HCT116 (cell line): ENCODE data around the gene CAPRIN1. TPM values are rescaled to one million over a fixed set of nuclear protein-coding genes. Genes with fewer than 3 reads are reported as not detected.

Experiments
- ATAC-seq: fragments of 200-7000 bp; cut with Tn5 transposase; 2 replicates; pipeline ENCODE4 v1.9.1; 2020; ENCODE audit warnings: mild to moderate bottlenecking, moderate library complexity
- BruUV-seq: library from RNA; stranded (reverse); fragments of 400-500 nt; replicated peaks from 2 replicates; lab custom pipeline; 2021; lab: Mats Ljungman, UMichigan
- CTCF ChIA-PET: fragments of 300-600 bp; sonication (Branson Sonifier 250); formaldehyde crosslinking; loops from one replicate; lab custom pipeline; 2021; ENCODE audit warnings: antibody characterized with exemption; lab: Charles Lee
- POLR2A ChIA-PET: fragments of 300-600, 350-600 bp; sonication (Branson Sonifier 250); formaldehyde crosslinking; loops from one replicate; lab custom pipeline; 2021; ENCODE audit warnings: antibody characterized with exemption; lab: Charles Lee
- RAD21 ChIA-PET, 2 experiments: fragments of 300-600 bp; sonication (Branson Sonifier 250); formaldehyde crosslinking; loops; one replicate each; lab custom pipeline; 2023; ENCODE audit warnings: low total read pairs in 2 of 2; ENCODE audit not compliant: uncharacterized antibody in 2 of 2, unreplicated experiment in 2 of 2, low non-redundant PET in 1 of 2; lab: Charles Lee
- DNase-seq: peaks from one replicate; pipeline ENCODE4 v3.0.0-alpha.2; 2010; ENCODE audit warnings: low read depth, low spot score
- H2AFZ ChIP-seq: fragments of 200-600 bp; shearing (Covaris generic), sonication (generic); 2 replicates; pipeline ENCODE4 v1.6.1; 2017; ENCODE audit warnings: low read depth, mixed run types, mixed read lengths, antibody characterized with exemption, low read length; ENCODE audit not compliant: poor library complexity, severe bottlenecking
- H3K27ac ChIP-seq: 2 replicates; pipeline ENCODE4 v1.5.1; 2012; ENCODE audit warnings: low read depth, low read length
- H3K27me3 ChIP-seq: fragments of 200-600 bp; sonication (generic); 2 replicates; pipeline ENCODE4 v1.6.1; 2016; ENCODE audit warnings: mixed run types, low read length, mixed read lengths; ENCODE audit not compliant: insufficient read depth
- H3K36me3 ChIP-seq, 2 experiments: fragments of 200-500 bp in 1 of 2; fragments of 200-600 bp in 1 of 2; sonication (Bioruptor generic) in 1 of 2; sonication (generic) in 1 of 2; 2 replicates each; pipeline versions ENCODE4 v1.5.1 to v1.6.1; 2014 to 2016; ENCODE audit warnings: low read length in 2 of 2, inconsistent platforms in 1 of 2, mixed read lengths in 1 of 2, mixed run types in 1 of 2; ENCODE audit not compliant: insufficient read depth in 2 of 2, control insufficient read depth in 1 of 2
- H3K4me1 ChIP-seq, 2 experiments: fragments of 200-600 bp in 1 of 2; sonication (generic) in 1 of 2; 2 replicates each; pipeline versions ENCODE4 v1.5.1 to v1.6.1; 2012 to 2017; ENCODE audit warnings: low read length in 2 of 2, inconsistent platforms in 1 of 2, mild to moderate bottlenecking in 1 of 2, mixed read lengths in 1 of 2, mixed run types in 1 of 2, moderate library complexity in 1 of 2; ENCODE audit not compliant: insufficient read depth in 2 of 2, control insufficient read depth in 1 of 2
- H3K4me2 ChIP-seq: fragments of 200-600 bp; sonication (generic); 2 replicates; pipeline ENCODE4 v1.6.1; 2017; ENCODE audit warnings: mixed run types, low read length, mixed read lengths
- H3K4me3 ChIP-seq, 2 experiments: fragments of 200-600 bp in 1 of 2; sonication (generic) in 1 of 2; replicated peaks in 1 of 2; 2 replicates each; pipeline ENCODE4 v1.5.1; 2011 to 2016; ENCODE audit warnings: low read length in 2 of 2, control low read depth in 1 of 2, low read depth in 1 of 2, mild to moderate bottlenecking in 1 of 2, mixed read lengths in 1 of 2, mixed run types in 1 of 2
- H3K79me2 ChIP-seq: fragments of 200-600 bp; sonication (generic); 2 replicates; pipeline ENCODE4 v1.6.1; 2017; ENCODE audit warnings: mild to moderate bottlenecking, mixed run types, low read length, moderate library complexity, mixed read lengths; ENCODE audit not compliant: insufficient read depth
- H3K9ac ChIP-seq: fragments of 200-600 bp; sonication (generic); 2 replicates; pipeline ENCODE4 v1.6.1; 2016; ENCODE audit warnings: low read length, mixed read lengths
- H3K9me2 ChIP-seq: fragments of 200-600 bp; sonication (generic), shearing (Covaris generic); 2 replicates; pipeline ENCODE4 v1.6.1; 2017; ENCODE audit warnings: mixed run types, mild to moderate bottlenecking, moderate library complexity; ENCODE audit not compliant: insufficient read depth
- H3K9me3 ChIP-seq, 2 experiments: fragments of 200-500 bp in 1 of 2; fragments of 200-600 bp in 1 of 2; sonication (Bioruptor generic) in 1 of 2; sonication (generic) in 1 of 2; 2 replicates each; pipeline ENCODE4 v1.6.1; 2014 to 2017; ENCODE audit warnings: low read length in 2 of 2, mixed read lengths in 2 of 2, inconsistent platforms in 1 of 2, low read depth in 1 of 2, mild to moderate bottlenecking in 1 of 2, mixed run types in 1 of 2, moderate library complexity in 1 of 2; ENCODE audit not compliant: control insufficient read depth in 1 of 2, insufficient read depth in 1 of 2
- H4K20me1 ChIP-seq: fragments of 200-600 bp; sonication (generic), shearing (Covaris generic); 2 replicates; pipeline ENCODE4 v1.6.1; 2017; ENCODE audit warnings: mixed run types, mild to moderate bottlenecking, moderate library complexity; ENCODE audit not compliant: insufficient read depth
- EGR1 ChIP-seq: IDR thresholded peaks from 2 replicates; pipeline ENCODE4 v1.6.1; 2012; ENCODE audit warnings: low read depth
- ELF1 ChIP-seq: IDR thresholded peaks from 2 replicates; pipeline ENCODE4 v1.6.1; 2012; ENCODE audit warnings: low read depth, borderline replicate concordance
- FOSL1 ChIP-seq: IDR thresholded peaks from 2 replicates; pipeline ENCODE4 v1.6.1; 2012; ENCODE audit warnings: low read depth
- JUND ChIP-seq: IDR thresholded peaks from 2 replicates; pipeline ENCODE4 v1.6.1; 2012
- POLR2A ChIP-seq: IDR thresholded peaks from 2 replicates; pipeline ENCODE4 v1.7.0; 2011; ENCODE audit warnings: borderline replicate concordance; ENCODE audit not compliant: insufficient read depth, insufficient read length; ENCODE audit errors: extremely low read depth
- POLR2AphosphoS5 ChIP-seq: IDR thresholded peaks from 2 replicates; pipeline ENCODE4 v1.6.1; 2011; ENCODE audit warnings: mild to moderate bottlenecking, low read depth, low read length, moderate library complexity
- RAD21 ChIP-seq: IDR thresholded peaks from 2 replicates; pipeline ENCODE4 v1.6.1; 2012; ENCODE audit warnings: low read depth, mild to moderate bottlenecking
- SRF ChIP-seq: IDR thresholded peaks from 2 replicates; pipeline ENCODE4 v1.6.1; 2012; ENCODE audit warnings: low read depth
- TCF7L2 ChIP-seq: IDR thresholded peaks from 2 replicates; pipeline ENCODE4 v1.7.0; 2011; ENCODE audit warnings: borderline replicate concordance, inconsistent platforms; ENCODE audit not compliant: insufficient read depth, insufficient read length; ENCODE audit errors: extremely low read depth
- YY1 ChIP-seq: IDR thresholded peaks from 2 replicates; pipeline ENCODE4 v1.6.1; 2011; ENCODE audit warnings: low read length, low read depth, moderate library complexity, mild to moderate bottlenecking; ENCODE audit not compliant: insufficient replicate concordance; ENCODE audit errors: extremely low read depth
- ZFX ChIP-seq: fragments of 450-650 bp; IDR thresholded peaks from 2 replicates; pipeline ENCODE4 v1.6.1; 2017
- ZNF274 ChIP-seq: fragments of 200-500 bp; sonication (Bioruptor generic); IDR thresholded peaks from 2 replicates; pipeline ENCODE4 v1.6.1; 2014; ENCODE audit warnings: mild to moderate bottlenecking, low read depth, low read length, inconsistent platforms
- intact Hi-C: fragments of 100-400 bp; cut with micrococcal nuclease; formaldehyde crosslinking; loops from 2 replicates; pipeline ENCODE4 v1.10.0; 2022
- total RNA-seq: library from RNA; stranded (reverse); gene quantifications from one replicate; pipeline ENCODE4 v1.2.1, GENCODE V29; 2021; ENCODE audit not compliant: unreplicated experiment
- TF ChIP-seq, protein P1 (sequence below), 3 experiments: fragments of 200-600 bp in 1 of 3; sonication (generic) in 1 of 3; IDR thresholded peaks in 2 of 3; conservative IDR thresholded peaks in 1 of 3; 2 replicates each; pipeline ENCODE4 v1.5.1; 2012 to 2017; ENCODE audit warnings: low read depth in 2 of 3, low read length in 2 of 3, antibody characterized with exemption in 1 of 3, borderline replicate concordance in 1 of 3, control low read depth in 1 of 3, mild to moderate bottlenecking in 1 of 3, mixed read lengths in 1 of 3, mixed run types in 1 of 3, moderate library complexity in 1 of 3; ENCODE audit not compliant: insufficient read depth in 1 of 3
- TF ChIP-seq, protein P2 (sequence below): IDR thresholded peaks from 2 replicates; pipeline ENCODE4 v1.6.1; 2012
- TF ChIP-seq, protein P3 (sequence below): IDR thresholded peaks from 2 replicates; pipeline ENCODE4 v1.6.1; 2011; ENCODE audit warnings: mild to moderate bottlenecking, low read length, moderate library complexity; ENCODE audit not compliant: insufficient replicate concordance; ENCODE audit errors: extremely low read depth
- TF ChIP-seq, protein P4 (sequence below): IDR thresholded peaks from 2 replicates; pipeline ENCODE4 v1.6.1; 2012; ENCODE audit warnings: low read depth

Gene CAPRIN1
- total RNA-seq, 1 experiment from 2014 or later = 285 TPM

DNA sequence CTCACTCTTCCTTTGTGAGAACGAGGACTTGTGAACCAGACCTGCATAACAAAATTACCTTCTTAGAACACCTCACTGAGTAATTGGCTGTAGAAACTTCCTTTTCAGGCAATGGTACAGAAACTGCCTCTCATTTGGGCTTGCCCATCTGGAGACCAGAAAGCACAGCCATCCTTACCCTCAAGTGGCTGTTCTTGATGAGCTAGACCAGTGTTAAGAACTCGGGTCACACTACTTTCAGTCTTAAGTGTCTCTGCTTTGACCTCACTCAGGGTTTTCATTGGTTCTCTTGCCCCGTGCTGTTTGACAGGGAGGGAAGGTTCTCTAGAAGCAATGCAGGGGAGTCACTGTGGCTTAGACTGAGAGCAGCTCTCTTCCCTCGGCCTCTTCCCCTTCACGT is 83.2 kb downstream of the CAPRIN1 start:
- no peaks in the 10 kb centered on the region for H3K27me3 ChIP-seq
- H3K9me3 ChIP-seq = no peaks in the 10 kb centered on the region
- ChIA-PET POLR2A (no interaction called here), CTCF (no interaction called here), RAD21 (no interaction called here)
- H3K4me2 ChIP-seq = no peak overlapping the region
- no peak for TF ChIP-seq FOSL1
- no peak for TF ChIP-seq POLR2A
- no peak for TF ChIP-seq ZNF274
- TF ChIP-seq, protein P1, sequence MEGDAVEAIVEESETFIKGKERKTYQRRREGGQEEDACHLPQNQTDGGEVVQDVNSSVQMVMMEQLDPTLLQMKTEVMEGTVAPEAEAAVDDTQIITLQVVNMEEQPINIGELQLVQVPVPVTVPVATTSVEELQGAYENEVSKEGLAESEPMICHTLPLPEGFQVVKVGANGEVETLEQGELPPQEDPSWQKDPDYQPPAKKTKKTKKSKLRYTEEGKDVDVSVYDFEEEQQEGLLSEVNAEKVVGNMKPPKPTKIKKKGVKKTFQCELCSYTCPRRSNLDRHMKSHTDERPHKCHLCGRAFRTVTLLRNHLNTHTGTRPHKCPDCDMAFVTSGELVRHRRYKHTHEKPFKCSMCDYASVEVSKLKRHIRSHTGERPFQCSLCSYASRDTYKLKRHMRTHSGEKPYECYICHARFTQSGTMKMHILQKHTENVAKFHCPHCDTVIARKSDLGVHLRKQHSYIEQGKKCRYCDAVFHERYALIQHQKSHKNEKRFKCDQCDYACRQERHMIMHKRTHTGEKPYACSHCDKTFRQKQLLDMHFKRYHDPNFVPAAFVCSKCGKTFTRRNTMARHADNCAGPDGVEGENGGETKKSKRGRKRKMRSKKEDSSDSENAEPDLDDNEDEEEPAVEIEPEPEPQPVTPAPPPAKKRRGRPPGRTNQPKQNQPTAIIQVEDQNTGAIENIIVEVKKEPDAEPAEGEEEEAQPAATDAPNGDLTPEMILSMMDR (IDR thresholded peaks at IDR 0.05 in 2 of 3, conservative IDR thresholded peaks at IDR 0.05 in 1 of 3; ENCODE audit: borderline replicate concordance in 1 of 3, insufficient read depth in 1 of 3, low read depth in 2 of 3, low read length in 2 of 3) = no peak
- TF ChIP-seq EGR1 = no peak
- TF ChIP-seq, protein P2, sequence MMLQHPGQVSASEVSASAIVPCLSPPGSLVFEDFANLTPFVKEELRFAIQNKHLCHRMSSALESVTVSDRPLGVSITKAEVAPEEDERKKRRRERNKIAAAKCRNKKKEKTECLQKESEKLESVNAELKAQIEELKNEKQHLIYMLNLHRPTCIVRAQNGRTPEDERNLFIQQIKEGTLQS = no peak
- TF ChIP-seq JUND = no peak
- TF ChIP-seq TCF7L2 = no peak
- no peak for TF ChIP-seq ZFX
- TF ChIP-seq, protein P3, sequence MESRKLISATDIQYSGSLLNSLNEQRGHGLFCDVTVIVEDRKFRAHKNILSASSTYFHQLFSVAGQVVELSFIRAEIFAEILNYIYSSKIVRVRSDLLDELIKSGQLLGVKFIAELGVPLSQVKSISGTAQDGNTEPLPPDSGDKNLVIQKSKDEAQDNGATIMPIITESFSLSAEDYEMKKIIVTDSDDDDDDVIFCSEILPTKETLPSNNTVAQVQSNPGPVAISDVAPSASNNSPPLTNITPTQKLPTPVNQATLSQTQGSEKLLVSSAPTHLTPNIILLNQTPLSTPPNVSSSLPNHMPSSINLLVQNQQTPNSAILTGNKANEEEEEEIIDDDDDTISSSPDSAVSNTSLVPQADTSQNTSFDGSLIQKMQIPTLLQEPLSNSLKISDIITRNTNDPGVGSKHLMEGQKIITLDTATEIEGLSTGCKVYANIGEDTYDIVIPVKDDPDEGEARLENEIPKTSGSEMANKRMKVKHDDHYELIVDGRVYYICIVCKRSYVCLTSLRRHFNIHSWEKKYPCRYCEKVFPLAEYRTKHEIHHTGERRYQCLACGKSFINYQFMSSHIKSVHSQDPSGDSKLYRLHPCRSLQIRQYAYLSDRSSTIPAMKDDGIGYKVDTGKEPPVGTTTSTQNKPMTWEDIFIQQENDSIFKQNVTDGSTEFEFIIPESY = no peak
- TF ChIP-seq RAD21 = no peak
- no peak for TF ChIP-seq SRF
- TF ChIP-seq, protein P4, sequence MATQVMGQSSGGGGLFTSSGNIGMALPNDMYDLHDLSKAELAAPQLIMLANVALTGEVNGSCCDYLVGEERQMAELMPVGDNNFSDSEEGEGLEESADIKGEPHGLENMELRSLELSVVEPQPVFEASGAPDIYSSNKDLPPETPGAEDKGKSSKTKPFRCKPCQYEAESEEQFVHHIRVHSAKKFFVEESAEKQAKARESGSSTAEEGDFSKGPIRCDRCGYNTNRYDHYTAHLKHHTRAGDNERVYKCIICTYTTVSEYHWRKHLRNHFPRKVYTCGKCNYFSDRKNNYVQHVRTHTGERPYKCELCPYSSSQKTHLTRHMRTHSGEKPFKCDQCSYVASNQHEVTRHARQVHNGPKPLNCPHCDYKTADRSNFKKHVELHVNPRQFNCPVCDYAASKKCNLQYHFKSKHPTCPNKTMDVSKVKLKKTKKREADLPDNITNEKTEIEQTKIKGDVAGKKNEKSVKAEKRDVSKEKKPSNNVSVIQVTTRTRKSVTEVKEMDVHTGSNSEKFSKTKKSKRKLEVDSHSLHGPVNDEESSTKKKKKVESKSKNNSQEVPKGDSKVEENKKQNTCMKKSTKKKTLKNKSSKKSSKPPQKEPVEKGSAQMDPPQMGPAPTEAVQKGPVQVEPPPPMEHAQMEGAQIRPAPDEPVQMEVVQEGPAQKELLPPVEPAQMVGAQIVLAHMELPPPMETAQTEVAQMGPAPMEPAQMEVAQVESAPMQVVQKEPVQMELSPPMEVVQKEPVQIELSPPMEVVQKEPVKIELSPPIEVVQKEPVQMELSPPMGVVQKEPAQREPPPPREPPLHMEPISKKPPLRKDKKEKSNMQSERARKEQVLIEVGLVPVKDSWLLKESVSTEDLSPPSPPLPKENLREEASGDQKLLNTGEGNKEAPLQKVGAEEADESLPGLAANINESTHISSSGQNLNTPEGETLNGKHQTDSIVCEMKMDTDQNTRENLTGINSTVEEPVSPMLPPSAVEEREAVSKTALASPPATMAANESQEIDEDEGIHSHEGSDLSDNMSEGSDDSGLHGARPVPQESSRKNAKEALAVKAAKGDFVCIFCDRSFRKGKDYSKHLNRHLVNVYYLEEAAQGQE = no peak
- TF ChIP-seq YY1 = no peak
- TF ChIP-seq ELF1 = no peak
- no peak for TF ChIP-seq POLR2AphosphoS5
- no peak for ATAC-seq
- intact Hi-C loops = no loop called here
- no peaks in the 10 kb centered on the region for H3K4me1 ChIP-seq
- H4K20me1 ChIP-seq = no peaks in the 10 kb centered on the region
- H3K36me3 ChIP-seq = peaks cover 60 to 83% of the 10 kb centered on the region in 2 experiments
- DNase-seq = no peak
- no peaks in the 10 kb centered on the region; the same call in 1 of the 2 replicates for H3K79me2 ChIP-seq
- H3K9ac ChIP-seq = no peak overlapping the region
- H2AFZ ChIP-seq = no peak overlapping the region
- H3K9me2 ChIP-seq = no peaks in the 10 kb centered on the region
- TSS peak; percentile 31 for BruUV-seq
- H3K4me3 ChIP-seq = no peak overlapping the region
- no peak overlapping the region for H3K27ac ChIP-seq
